ENCODE measurements around the gene DNM3. TPM values are rescaled to one million over a fixed set of nuclear protein-coding genes. Genes with fewer than 3 reads are reported as not detected.

The DNM3 gene
- total and polyA plus RNA-seq, 9 of the 15 experiments (the other 6 are each of a cell fraction or from before 2014, with no cell fraction given): 0.08 to 0.36 (median 0.22) TPM; not detected in 1

GRCh38 chr1:171873664-171874063 lies 32.4 kb downstream of the DNM3 start:
- DNase-seq (ENCODE audit: extremely low read depth in 1 of 4, low spot score in 3 of 4): no peak
- ChIA-PET POLR2A (no interaction called here), CTCF (ENCODE audit: low intra/inter-chr PET ratio) (no interaction called here)
- ATAC-seq: no peak
- no peak for FAIRE-seq
- intact Hi-C loops (cut with micrococcal nuclease) (no loop called here), in situ Hi-C loops (cut with MboI) (no loop called here)
- WGBS (ENCODE audit: insufficient coverage, low coverage, missing lambda C conversion rate): 4% methylated on average over 5 of the region's 5 CpGs
- no peaks in the 10 kb centered on the region for H4K20me1 ChIP-seq (replicated peaks; ENCODE audit: control insufficient read depth, insufficient read depth, low read length)
- no TSS peak for BruUV-seq (replicated peaks)
- no peak overlapping the region for H2AFZ ChIP-seq (ENCODE audit: low read depth, low read length)
- H3K9ac ChIP-seq (ENCODE audit: insufficient read depth in 1 of 2, low read depth in 2 of 2, low read length in 2 of 2): no peak overlapping the region
- no peaks in the 10 kb centered on the region for H3K9me1 ChIP-seq (ENCODE audit: control insufficient read depth, insufficient read depth, low read length)
- H3K4me2 ChIP-seq (ENCODE audit: insufficient read depth, low read length): no peak overlapping the region
- H3K9me3 ChIP-seq (replicated peaks; ENCODE audit: control insufficient read depth, insufficient read depth, low read depth, low read length): no peaks in the 10 kb centered on the region
- H3K27ac ChIP-seq (ENCODE audit: extremely low read depth, low read depth, low read length): no peak overlapping the region
- H3K79me2 ChIP-seq (ENCODE audit: control insufficient read depth, insufficient read depth, low read length): no peaks in the 10 kb centered on the region
- H3K27me3 ChIP-seq (ENCODE audit: control insufficient read depth in 2 of 2, insufficient read depth in 2 of 2, low read length in 2 of 2): no peaks in the 10 kb centered on the region
- H3K4me3 ChIP-seq: no peak overlapping the region
- no peaks in the 10 kb centered on the region for H3K36me3 ChIP-seq (ENCODE audit: control insufficient read depth, insufficient read depth, low read length)
- H3K4me1 ChIP-seq (replicated peaks in 1 of 2; ENCODE audit: control insufficient read depth in 2 of 2, insufficient read depth in 2 of 2, low read length in 2 of 2): no peaks in the 10 kb centered on the region
- no peak for TF ChIP-seq SNIP1 (IDR thresholded peaks at IDR 0.05; ENCODE audit: low read depth)
- no peak for TF ChIP-seq BRF2 (IDR thresholded peaks at IDR 0.05; ENCODE audit: borderline replicate concordance, insufficient read depth, insufficient read length)
- no peak for TF ChIP-seq ZNF146 (CRISPR knock-in tag; IDR thresholded peaks at IDR 0.05; ENCODE audit: unreplicated experiment)

GRCh38 chr1:171877701-171878100 lies 36.4 kb downstream of the DNM3 start:
- POLR2A ChIA-PET: no interaction called here
- FAIRE-seq: no peak

More at GRCh38 chr1:171877701-171878100, 36.4 kb downstream of the DNM3 start:
- Histone ChIP-seq H3K4me2 (ENCODE audit: insufficient read depth, low read length) (no peak overlapping the region), H3K9me1 (ENCODE audit: control insufficient read depth, insufficient read depth, low read length) (no peaks in the 10 kb centered on the region), H3K9me3 (replicated peaks; ENCODE audit: control insufficient read depth, insufficient read depth, low read depth, low read length) (no peaks in the 10 kb centered on the region), H3K4me1 (replicated peaks in 1 of 2; ENCODE audit: control insufficient read depth in 2 of 2, insufficient read depth in 2 of 2, low read length in 2 of 2) (no peaks in the 10 kb centered on the region), H3K27me3 (ENCODE audit: control insufficient read depth in 2 of 2, insufficient read depth in 2 of 2, low read length in 2 of 2) (no peaks in the 10 kb centered on the region), H3K9ac (ENCODE audit: insufficient read depth in 1 of 2, low read depth in 2 of 2, low read length in 2 of 2) (no peak overlapping the region), H3K27ac (ENCODE audit: extremely low read depth, low read depth, low read length) (no peak overlapping the region), H3K79me2 (ENCODE audit: control insufficient read depth, insufficient read depth, low read length) (no peaks in the 10 kb centered on the region), H4K20me1 (replicated peaks; ENCODE audit: control insufficient read depth, insufficient read depth, low read length) (no peaks in the 10 kb centered on the region), H3K4me3 (no peak overlapping the region), H2AFZ (ENCODE audit: low read depth, low read length) (no peak overlapping the region), H3K36me3 (ENCODE audit: control insufficient read depth, insufficient read depth, low read length) (no peaks in the 10 kb centered on the region)
- no TSS peak for BruUV-seq (replicated peaks)
- ATAC-seq (no peak), DNase-seq (ENCODE audit: extremely low read depth in 1 of 4, low spot score in 3 of 4) (no peak)
- in situ Hi-C loops (cut with MboI) (no loop called here), intact Hi-C loops (cut with micrococcal nuclease) (no loop called here)
- 3% methylated on average over 3 of the region's 3 CpGs for WGBS (ENCODE audit: insufficient coverage, low coverage, missing lambda C conversion rate)
- TF ChIP-seq POLR2A (conservative IDR thresholded peaks at IDR 0.05): no peak
- TF ChIP-seq SMARCA4 (IDR thresholded peaks at IDR 0.05): no peak
- no peak for TF ChIP-seq NR4A1 (CRISPR knock-in tag; IDR thresholded peaks at IDR 0.05)
- no peak for TF ChIP-seq NR4A1 (tag; IDR thresholded peaks at IDR 0.05)
- TF ChIP-seq NELFE (IDR thresholded peaks at IDR 0.05; ENCODE audit: insufficient read depth, insufficient read length): no peak
- TF ChIP-seq NR2C1 (IDR thresholded peaks at IDR 0.05): no peak
- TF ChIP-seq NR2C1 (tag; IDR thresholded peaks at IDR 0.05): no peak
- CTCF ChIA-PET (ENCODE audit: low intra/inter-chr PET ratio): no interaction called here
